Neural crest cell (in vitro differentiated cells): ENCODE measurements around the gene COL9A3. TPM values are rescaled to one million over a fixed set of nuclear protein-coding genes. Genes with fewer than 3 reads are reported as not detected.

Experiments used
- DNase-seq: peaks from one replicate; pipeline ENCODE4 v3.0.0; 2021; ENCODE audit warnings: low read depth, mixed read lengths, low spot score
- H3K27ac Mint-ChIP-seq: one replicate; pipeline ENCODE4 v1.8.0; 2021; ENCODE audit warnings: mild to moderate bottlenecking, mixed read lengths; ENCODE audit not compliant: unreplicated experiment
- H3K27me3 Mint-ChIP-seq: 2 replicates; pipeline ENCODE4 v1.8.0; 2021; ENCODE audit warnings: low read depth, mild to moderate bottlenecking, mixed read lengths
- H3K36me3 Mint-ChIP-seq: 2 replicates; pipeline ENCODE4 v1.8.0; 2021; ENCODE audit warnings: low read depth, mild to moderate bottlenecking, mixed read lengths
- H3K4me1 Mint-ChIP-seq: 2 replicates; pipeline ENCODE4 v1.8.0; 2021; ENCODE audit warnings: mixed read lengths
- H3K4me3 Mint-ChIP-seq: one replicate; pipeline ENCODE4 v1.8.0; 2021; ENCODE audit warnings: mild to moderate bottlenecking, mixed read lengths
- H3K9me3 Mint-ChIP-seq: 2 replicates; pipeline ENCODE4 v1.8.0; 2021; ENCODE audit warnings: mixed read lengths
- CTCF ChIP-seq: fragments of 200-600 bp; sonication (generic); conservative IDR thresholded peaks from 2 replicates; pipeline ENCODE4 v1.5.0; 2021; ENCODE audit warnings: antibody characterized with exemption, mild to moderate bottlenecking
- total RNA-seq: library from RNA; stranded (reverse); gene quantifications from 2 replicates; pipeline ENCODE4 v1.2.1, GENCODE V29; 2021

COL9A3 gene
- total RNA-seq, 1 donor from 2014 or later: 4.6 TPM

- peak; percentile 60 for DNase-seq
- peaks cover 16% of the 10 kb centered on the region for H3K4me1 Mint-ChIP-seq
- peak overlapping the region; percentile 50 for H3K27ac Mint-ChIP-seq
- H3K27me3 Mint-ChIP-seq: no peaks in the 10 kb centered on the region
- H3K36me3 Mint-ChIP-seq: peaks cover 9% of the 10 kb centered on the region
- TF ChIP-seq CTCF: no peak
- no peaks in the 10 kb centered on the region for H3K9me3 Mint-ChIP-seq
- H3K4me3 Mint-ChIP-seq: peak overlapping the region; percentile 92
Observed at GRCh38 chr20:62795023-62795761, 21.7 kb upstream of the COL9A3 start.

GRCh38 chr20:62796699-62797491 is 20.0 kb upstream of the COL9A3 start:
- Mint-ChIP-seq H3K36me3 (peaks cover 9% of the 10 kb centered on the region), H3K27ac (peak overlapping the region; percentile 43), H3K4me3 (peak overlapping the region; percentile 82), H3K4me1 (peaks cover 10% of the 10 kb centered on the region), H3K27me3 (no peaks in the 10 kb centered on the region), H3K9me3 (no peaks in the 10 kb centered on the region)
- DNase-seq: no peak
- no peak for TF ChIP-seq CTCF

GRCh38 chr20:62797671-62798532 is 18.9 kb upstream of the COL9A3 start:
- no peak for DNase-seq
- Mint-ChIP-seq H3K36me3 (peaks cover 9% of the 10 kb centered on the region), H3K27me3 (no peaks in the 10 kb centered on the region), H3K27ac (peak overlapping the region; percentile 57), H3K9me3 (no peaks in the 10 kb centered on the region), H3K4me1 (peaks cover 10% of the 10 kb centered on the region), H3K4me3 (peak overlapping the region; percentile 82)
- no peak for TF ChIP-seq CTCF

- Mint-ChIP-seq H3K27me3 (no peaks in the 10 kb centered on the region), H3K4me1 (peaks cover 12% of the 10 kb centered on the region), H3K27ac (peak overlapping the region; percentile 43), H3K9me3 (no peaks in the 10 kb centered on the region), H3K36me3 (peaks cover 9% of the 10 kb centered on the region), H3K4me3 (peak overlapping the region; percentile 82)
- DNase-seq: no peak
- no peak for TF ChIP-seq CTCF
Observed at GRCh38 chr20:62799036-62799435, 17.8 kb upstream of the COL9A3 start.

GRCh38 chr20:62799459-62799858 is 17.4 kb upstream of the COL9A3 start:
- peaks cover 15% of the 10 kb centered on the region for H3K4me1 Mint-ChIP-seq
- no peaks in the 10 kb centered on the region for H3K27me3 Mint-ChIP-seq
- H3K4me3 Mint-ChIP-seq: peak overlapping the region; percentile 98
- H3K36me3 Mint-ChIP-seq: peaks cover 9% of the 10 kb centered on the region
- no peak for DNase-seq
- H3K9me3 Mint-ChIP-seq: no peaks in the 10 kb centered on the region
- no peak for TF ChIP-seq CTCF
- peak overlapping the region; percentile 43 for H3K27ac Mint-ChIP-seq
